ENCODE data around the gene TM9SF1. TPM values are rescaled to one million over a fixed set of nuclear protein-coding genes. Genes with fewer than 3 reads are reported as not detected.

The TM9SF1 gene
- total RNA-seq, 1 donor from 2014 or later, result 30.8 TPM

DNA sequence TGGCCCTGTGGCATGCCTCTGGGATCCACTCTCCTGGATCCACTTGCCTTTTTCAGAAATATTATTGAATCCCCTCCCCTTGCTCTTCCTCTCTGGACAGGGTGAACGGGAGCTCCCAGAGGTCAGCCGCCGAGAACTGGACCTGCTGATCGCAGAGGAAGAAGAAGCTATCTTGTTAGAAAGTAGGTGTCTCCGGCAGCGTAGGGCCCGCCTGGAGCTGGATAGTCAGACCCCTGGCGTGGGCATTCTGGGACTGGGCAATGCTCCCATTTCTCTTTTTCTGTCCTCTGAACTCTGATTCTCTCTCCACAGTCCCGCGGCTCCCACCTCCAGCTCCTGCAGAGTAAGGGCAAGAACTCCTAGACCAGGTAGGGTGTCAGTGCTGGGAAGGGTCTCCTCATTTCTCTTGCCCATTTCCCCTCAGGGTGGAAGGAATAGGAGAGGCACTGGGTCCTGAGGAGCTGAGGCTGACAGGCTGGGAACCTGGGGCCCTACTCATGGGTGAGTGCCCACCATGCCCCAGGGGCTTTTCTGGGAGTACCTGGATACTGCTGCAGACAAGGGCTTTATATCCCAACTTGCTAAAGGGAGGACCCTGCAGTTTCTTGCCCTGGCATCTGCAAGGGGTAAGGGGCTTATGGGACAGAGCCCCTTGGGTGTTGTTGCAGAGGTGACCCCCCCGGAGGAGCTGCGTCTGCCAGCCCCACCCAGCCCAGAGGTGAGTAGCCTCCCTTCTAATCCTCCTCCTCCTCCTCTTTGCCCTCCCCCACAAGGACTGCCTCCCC is 18.0 kb downstream of the TM9SF1 start:
- Mint-ChIP-seq H3K27me3 (ENCODE audit: low read depth) (no peaks in the 10 kb centered on the region), H3K36me3 (ENCODE audit: low read depth) (peaks cover 70% of the 10 kb centered on the region), H3K4me3 (ENCODE audit: low read depth) (no peak overlapping the region), H3K9me3 (no peaks in the 10 kb centered on the region), H3K27ac (no peak overlapping the region), H3K4me1 (ENCODE audit: low read depth) (peaks cover 6% of the 10 kb centered on the region)
- intact Hi-C loops (cut with micrococcal nuclease), result no loop called here
- DNase-seq (ENCODE audit: low spot score), result no peak

GRCh38 chr14:24176599-24176998 is 18.6 kb downstream of the TM9SF1 start:
- Mint-ChIP-seq H3K4me1 (ENCODE audit: low read depth) (peaks cover 7% of the 10 kb centered on the region), H3K27me3 (ENCODE audit: low read depth) (no peaks in the 10 kb centered on the region), H3K9me3 (no peaks in the 10 kb centered on the region), H3K4me3 (ENCODE audit: low read depth) (no peak overlapping the region), H3K36me3 (ENCODE audit: low read depth) (peaks cover 67% of the 10 kb centered on the region), H3K27ac (no peak overlapping the region)
- intact Hi-C loops (cut with micrococcal nuclease), result no loop called here
- DNase-seq (ENCODE audit: low spot score), result no peak

DNA sequence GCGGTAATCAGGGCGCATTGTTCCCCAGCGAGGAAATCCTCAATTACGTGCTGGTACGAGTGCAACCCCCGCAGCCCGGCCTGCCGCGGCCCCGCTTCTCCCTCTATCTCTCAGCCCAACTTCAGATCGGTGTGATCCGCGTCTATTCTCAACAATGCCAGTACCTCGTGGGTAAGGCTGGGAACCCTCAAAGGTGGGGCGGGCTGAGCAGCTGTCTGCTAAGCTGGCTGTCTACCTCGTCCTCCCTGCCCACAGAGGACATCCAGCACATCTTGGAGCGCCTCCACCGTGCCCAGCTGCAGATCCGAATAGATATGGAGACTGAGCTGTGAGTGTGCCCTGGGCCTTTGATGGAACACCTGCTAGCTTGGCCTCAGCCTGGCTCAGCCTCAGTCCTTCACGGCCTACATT is 22.4 kb downstream of the TM9SF1 start:
- Mint-ChIP-seq H3K27me3 (ENCODE audit: low read depth) (no peaks in the 10 kb centered on the region), H3K4me1 (ENCODE audit: low read depth) (peaks cover 21% of the 10 kb centered on the region), H3K4me3 (ENCODE audit: low read depth) (no peak overlapping the region), H3K27ac (no peak overlapping the region), H3K9me3 (no peaks in the 10 kb centered on the region), H3K36me3 (ENCODE audit: low read depth) (peaks cover 69% of the 10 kb centered on the region)
- intact Hi-C loops (cut with micrococcal nuclease), result no loop called here
- DNase-seq (ENCODE audit: low spot score), result no peak

DNA sequence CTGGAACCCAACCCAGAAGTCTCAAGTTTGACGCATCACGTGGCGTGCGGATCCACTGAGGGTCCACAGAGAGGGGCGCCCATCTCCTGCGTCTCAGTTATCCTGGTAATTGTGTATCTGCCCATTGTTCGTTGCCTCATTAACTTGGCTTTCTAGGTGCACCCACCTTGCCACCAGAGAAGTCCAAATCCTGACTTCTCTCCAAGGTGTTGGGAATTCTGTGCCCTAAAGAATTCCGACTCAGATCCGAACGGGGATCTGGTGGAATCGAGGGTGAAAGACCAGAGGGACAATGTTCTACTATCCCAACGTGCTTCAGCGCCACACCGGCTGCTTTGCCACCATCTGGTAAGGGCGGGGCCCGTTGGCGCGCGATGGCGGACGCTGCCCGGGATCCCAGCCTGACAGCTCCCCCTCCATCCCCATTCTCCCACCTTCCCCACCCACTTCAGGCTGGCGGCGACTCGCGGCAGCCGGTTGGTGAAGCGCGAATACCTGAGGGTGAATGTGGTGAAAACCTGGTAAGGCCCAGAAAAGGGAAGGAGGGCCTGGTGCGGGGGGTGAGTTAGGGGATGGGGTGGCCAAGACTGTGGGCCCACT is 22.9 kb downstream of the TM9SF1 start:
- Mint-ChIP-seq H3K36me3 (ENCODE audit: low read depth) (peaks cover 70% of the 10 kb centered on the region), H3K4me3 (ENCODE audit: low read depth) (peak overlapping the region; percentile 60), H3K27me3 (ENCODE audit: low read depth) (no peaks in the 10 kb centered on the region), H3K9me3 (no peaks in the 10 kb centered on the region), H3K4me1 (ENCODE audit: low read depth) (peaks cover 24% of the 10 kb centered on the region), H3K27ac (no peak overlapping the region)
- intact Hi-C loops (cut with micrococcal nuclease), result no loop called here
- no peak for DNase-seq (ENCODE audit: low spot score)

DNA sequence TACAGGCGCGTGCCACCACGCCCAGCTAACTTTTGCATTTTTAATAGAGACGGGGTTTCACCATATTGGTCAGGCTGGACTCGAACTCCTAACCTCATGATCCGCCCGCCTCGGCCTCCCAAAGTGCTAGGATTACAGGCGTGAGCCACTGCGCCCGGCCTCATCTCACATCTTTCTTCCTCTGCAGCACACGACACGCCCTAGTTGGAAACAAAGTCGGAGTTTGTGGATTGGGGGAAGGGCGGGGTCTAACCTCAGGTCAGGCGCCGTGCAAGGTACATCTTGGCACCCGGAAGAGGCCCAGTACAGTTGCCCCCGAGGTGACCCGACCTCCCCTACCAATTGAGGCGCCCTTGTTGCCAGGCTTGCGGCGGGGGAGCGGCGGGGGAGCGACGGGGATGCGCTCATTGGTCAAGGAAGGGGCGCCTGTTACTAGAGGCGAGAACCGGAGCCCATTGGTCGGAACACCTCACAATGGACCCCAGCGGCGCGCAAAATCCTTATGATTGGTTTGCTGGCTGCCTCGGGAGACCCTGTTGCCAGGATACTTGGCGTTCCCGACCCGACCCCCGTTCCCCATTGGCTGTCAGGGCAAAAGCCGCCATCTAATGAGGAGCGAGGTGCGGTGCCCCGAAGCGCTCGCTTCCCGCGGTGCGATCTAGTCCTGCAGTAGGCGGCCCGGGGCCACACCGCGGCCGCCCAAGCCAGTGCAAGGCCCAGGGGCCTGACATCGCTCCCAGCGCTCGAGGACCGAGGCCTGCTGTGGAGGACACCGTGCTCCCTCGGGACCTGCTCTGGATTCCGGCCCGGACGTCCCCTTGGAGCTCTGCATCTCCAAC is 23.6 kb downstream of the TM9SF1 start, which contains the start of gene REC8:
Gene REC8, plus strand, starts transcription at position 659 of the 839 bp plus-strand sequence. CDS start 473 bp downstream, outside the sequence.
- H3K27ac Mint-ChIP-seq, result peak within 1 kb of the TSS; percentile 58
- no peaks in the 10 kb centered on the region for H3K27me3 Mint-ChIP-seq (ENCODE audit: low read depth)
- DNase-seq (ENCODE audit: low spot score), result peak; percentile 41
- peak within 1 kb of the TSS; percentile 69 for H3K4me3 Mint-ChIP-seq (ENCODE audit: low read depth)
- H3K4me1 Mint-ChIP-seq (ENCODE audit: low read depth), result peaks cover 27% of the 10 kb centered on the region
- peaks cover 70% of the 10 kb centered on the region for H3K36me3 Mint-ChIP-seq (ENCODE audit: low read depth)
- H3K9me3 Mint-ChIP-seq, result no peaks in the 10 kb centered on the region
- intact Hi-C loops (cut with micrococcal nuclease), result no loop called here

GRCh38 chr14:24167469-24168114 is 27.6 kb downstream of the TM9SF1 start:
- Mint-ChIP-seq H3K4me1 (ENCODE audit: low read depth) (peaks cover 40% of the 10 kb centered on the region), H3K36me3 (ENCODE audit: low read depth) (peaks cover 86% of the 10 kb centered on the region)

DNA sequence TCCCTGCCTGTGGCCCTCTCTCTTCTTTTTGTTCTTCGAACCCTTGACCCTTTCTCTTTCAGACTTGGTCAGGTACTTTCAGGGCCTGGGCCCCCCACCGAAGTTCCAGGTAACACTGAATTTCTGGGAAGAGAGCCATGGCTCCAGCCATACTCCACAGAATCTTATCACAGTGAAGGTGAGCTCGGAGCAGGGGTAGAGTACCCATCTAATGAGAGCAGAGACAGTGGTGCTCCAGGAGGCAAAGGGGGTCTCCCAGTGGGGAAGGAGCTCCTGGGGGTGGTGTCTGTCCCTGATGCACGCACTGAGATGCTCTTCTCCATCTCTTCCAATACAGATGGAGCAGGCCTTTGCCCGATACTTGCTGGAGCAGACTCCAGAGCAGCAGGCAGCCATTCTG is 29.5 kb downstream of the TM9SF1 start:
- Mint-ChIP-seq H3K27me3 (ENCODE audit: low read depth) (no peaks in the 10 kb centered on the region), H3K36me3 (ENCODE audit: low read depth) (peaks cover 89% of the 10 kb centered on the region), H3K4me3 (ENCODE audit: low read depth) (no peak overlapping the region), H3K9me3 (no peaks in the 10 kb centered on the region), H3K4me1 (ENCODE audit: low read depth) (peaks cover 42% of the 10 kb centered on the region), H3K27ac (no peak overlapping the region)
- intact Hi-C loops (cut with micrococcal nuclease), result no loop called here
- DNase-seq (ENCODE audit: low spot score), result no peak

More at GRCh38 chr14:24167469-24168114, 27.6 kb downstream of the TM9SF1 start:
- no peaks in the 10 kb centered on the region for H3K9me3 Mint-ChIP-seq
- intact Hi-C loops (cut with micrococcal nuclease), result no loop called here
- no peak for DNase-seq (ENCODE audit: low spot score)
- H3K27me3 Mint-ChIP-seq (ENCODE audit: low read depth), result no peaks in the 10 kb centered on the region
- H3K4me3 Mint-ChIP-seq (ENCODE audit: low read depth), result no peak overlapping the region
- H3K27ac Mint-ChIP-seq, result peak overlapping the region; percentile 74

DNA sequence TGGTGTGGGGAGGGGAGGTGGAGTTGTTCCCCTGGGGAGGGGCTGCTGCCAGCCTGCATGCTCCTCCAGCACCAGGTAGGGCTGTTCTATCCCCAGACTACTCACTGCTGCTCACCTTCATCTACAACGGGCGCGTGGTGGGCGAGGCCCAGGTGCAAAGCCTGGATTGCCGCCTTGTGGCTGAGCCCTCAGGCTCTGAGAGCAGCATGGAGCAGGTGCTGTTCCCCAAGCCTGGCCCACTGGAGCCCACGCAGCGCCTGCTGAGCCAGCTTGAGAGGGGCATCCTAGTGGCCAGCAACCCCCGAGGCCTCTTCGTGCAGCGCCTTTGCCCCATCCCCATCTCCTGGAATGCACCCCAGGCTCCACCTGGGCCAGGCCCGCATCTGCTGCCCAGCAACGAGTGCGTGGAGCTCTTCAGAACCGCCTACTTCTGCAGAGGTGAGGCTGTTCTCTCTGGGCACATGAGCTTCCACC is 30.7 kb downstream of the TM9SF1 start:
- H3K36me3 Mint-ChIP-seq (ENCODE audit: low read depth), result peaks cover 92% of the 10 kb centered on the region
- DNase-seq (ENCODE audit: low spot score), result no peak
- H3K9me3 Mint-ChIP-seq, result no peaks in the 10 kb centered on the region
- intact Hi-C loops (cut with micrococcal nuclease), result loop anchor here (5.0 kb wide), 1 partner anchor 107 kb away; no protein-coding TSS in a partner anchor
- H3K27me3 Mint-ChIP-seq (ENCODE audit: low read depth), result no peaks in the 10 kb centered on the region
- H3K4me3 Mint-ChIP-seq (ENCODE audit: low read depth), result no peak overlapping the region
- peaks cover 50% of the 10 kb centered on the region for H3K4me1 Mint-ChIP-seq (ENCODE audit: low read depth)
- peak overlapping the region; percentile 59 for H3K27ac Mint-ChIP-seq

- no peak for DNase-seq (ENCODE audit: low spot score)
- Mint-ChIP-seq H3K27ac (peak overlapping the region; percentile 97), H3K4me3 (ENCODE audit: low read depth) (peak overlapping the region; percentile 95), H3K36me3 (ENCODE audit: low read depth) (peaks cover 91% of the 10 kb centered on the region), H3K4me1 (ENCODE audit: low read depth) (peaks cover 42% of the 10 kb centered on the region), H3K27me3 (ENCODE audit: low read depth) (no peaks in the 10 kb centered on the region), H3K9me3 (no peaks in the 10 kb centered on the region)
- intact Hi-C loops (cut with micrococcal nuclease), result loop anchor here (5.0 kb wide), 1 partner anchor 105 kb away; no protein-coding TSS in a partner anchor
These were observed 33.1 kb downstream of the TM9SF1 start for GRCh38 chr14:24162093-24162492.

- DNase-seq (ENCODE audit: low spot score), result peak; percentile 97
- Mint-ChIP-seq H3K27me3 (ENCODE audit: low read depth) (no peaks in the 10 kb centered on the region), H3K36me3 (ENCODE audit: low read depth) (peaks cover 87% of the 10 kb centered on the region), H3K4me1 (ENCODE audit: low read depth) (peaks cover 38% of the 10 kb centered on the region), H3K4me3 (ENCODE audit: low read depth) (peak within 1 kb of the TSS; percentile 95), H3K9me3 (no peaks in the 10 kb centered on the region), H3K27ac (peak within 1 kb of the TSS; percentile 97)
- intact Hi-C loops (cut with micrococcal nuclease), result loop anchor here (1.0 to 5.0 kb wide), 7 partner anchors 14 to 146 kb away; partner anchors contain the start of genes DCAF11, EMC9, IPO4 and NRL
These were observed 34.1 kb downstream of the TM9SF1 start, which contains the start of gene IRF9 for GRCh38 chr14:24160850-24161804. Gene IRF9, plus strand, starts transcription at chr14:24161265. Its CDS starts 880 bp downstream, at chr14:24162145.

DNA sequence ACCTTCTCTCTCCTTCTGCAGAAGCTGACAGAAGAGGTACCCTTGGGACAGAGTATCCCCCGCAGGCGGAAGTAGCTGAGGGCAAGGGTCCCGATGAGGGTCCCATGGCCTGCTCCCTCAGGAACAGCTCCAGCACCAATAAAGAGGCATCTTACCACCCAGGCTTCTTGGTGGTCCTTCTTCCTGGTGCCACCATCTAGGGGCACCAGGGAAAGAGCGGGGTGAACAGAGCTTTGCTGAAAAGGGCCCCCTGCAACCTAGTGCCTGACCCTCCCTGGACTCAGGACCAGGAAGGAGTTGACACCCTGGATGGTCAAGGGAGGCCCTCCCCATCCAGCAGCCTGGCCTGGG is 34.8 kb downstream of the TM9SF1 start:
- Mint-ChIP-seq H3K4me1 (ENCODE audit: low read depth) (peaks cover 38% of the 10 kb centered on the region), H3K27ac (peak overlapping the region; percentile 97), H3K36me3 (ENCODE audit: low read depth) (peaks cover 86% of the 10 kb centered on the region), H3K9me3 (no peaks in the 10 kb centered on the region), H3K4me3 (ENCODE audit: low read depth) (peak overlapping the region; percentile 95), H3K27me3 (ENCODE audit: low read depth) (no peaks in the 10 kb centered on the region)
- DNase-seq (ENCODE audit: low spot score), result no peak
- intact Hi-C loops (cut with micrococcal nuclease), result loop anchor here (2.0 to 5.0 kb wide), 2 partner anchors 103 to 146 kb away; no protein-coding TSS in a partner anchor

Measured in activated T-helper 2 cell treated with anti-CD3 and anti-CD28 coated beads, Interferon-gamma antibody, Interleukin-2, Interleukin-4, amounts not matched to agents 10 μg/mL and 5 μg/mL and 100 μg/mL, durations not matched to agents 14 hours and 24 hours and 36 hours (primary cell).